ENCODE data around the gene AMY2B. TPM values are rescaled to one million over a fixed set of nuclear protein-coding genes. Genes with fewer than 3 reads are reported as not detected.

Gene AMY2B
- total and polyA plus RNA-seq, 12 donors: 5.9 to 101 (median 28.0) TPM

DNA sequence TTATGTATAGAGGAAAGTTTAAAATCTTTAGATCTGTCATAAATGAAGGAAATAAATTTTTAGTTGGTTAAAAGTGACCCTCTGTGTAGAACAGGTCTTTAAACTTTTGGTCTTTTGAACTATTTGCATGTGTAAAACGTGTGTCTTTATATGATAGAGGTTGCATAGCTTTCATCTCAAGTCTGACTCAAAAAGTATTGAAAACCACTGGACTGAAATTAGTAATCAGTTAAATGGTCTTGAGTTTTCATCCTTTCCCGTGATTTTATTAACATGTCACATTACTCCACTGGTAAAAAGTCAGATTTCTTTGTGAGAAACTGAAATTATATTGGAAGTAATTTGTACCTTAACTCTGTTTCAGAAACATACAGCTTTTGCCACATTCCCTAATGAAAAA lies 44.1 kb upstream of the AMY2B start:
- peaks cover 0 to 45% (median 34%) of the 10 kb centered on the region in 9 donors for H3K4me1 ChIP-seq
- H3K4me3 ChIP-seq: peak overlapping the region in 9 of 10 donors; percentile 81 to 98 (median 87)
- no peaks in the 10 kb centered on the region for H3K9me3 ChIP-seq
- intact Hi-C loops (cut with DNase I): no loop called here
- H3K27me3 ChIP-seq: no peaks in the 10 kb centered on the region
- DNase-seq: no peak
- H3K27ac ChIP-seq: no peak overlapping the region
- ATAC-seq: no peak
- WGBS, 2 donors: 39 to 59% methylated on average over 2 of the region's 2 CpGs
- TF ChIP-seq CTCF (IDR thresholded peaks at IDR 0.05): no peak
- peaks cover 0 to 44% (median 5%) of the 10 kb centered on the region in 9 donors for H3K36me3 ChIP-seq

DNA sequence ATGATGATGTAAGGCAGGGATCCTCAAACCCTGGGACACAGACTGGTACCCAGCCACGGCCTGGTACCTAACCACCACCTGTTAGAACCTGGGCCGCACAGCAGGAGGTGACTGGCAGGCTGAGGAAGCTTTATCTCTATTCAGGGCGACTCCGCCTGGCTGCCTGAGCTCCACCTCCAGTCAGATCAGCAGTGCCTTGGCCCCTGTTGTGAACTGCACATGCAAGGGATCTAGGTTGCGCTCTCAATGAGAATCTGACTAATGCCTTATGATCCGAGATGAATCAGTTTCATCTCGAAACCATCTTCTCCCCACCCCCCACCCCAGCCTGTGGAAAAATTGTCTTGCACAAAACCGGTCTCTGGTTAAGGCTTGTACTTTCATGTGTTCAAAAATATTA lies 41.6 kb upstream of the AMY2B start:
- 71 to 81% methylated on average over 8 of the region's 8 CpGs for WGBS, 2 donors
- no peak overlapping the region for H3K4me3 ChIP-seq
- H3K9me3 ChIP-seq: no peaks in the 10 kb centered on the region
- no peak for TF ChIP-seq CTCF (IDR thresholded peaks at IDR 0.05)
- peaks cover 0 to 62% (median 38%) of the 10 kb centered on the region in 9 donors for H3K4me1 ChIP-seq
- DNase-seq (no peak), ATAC-seq (no peak)
- peaks cover 0 to 65% (median 6%) of the 10 kb centered on the region in 9 donors for H3K36me3 ChIP-seq
- no peak overlapping the region for H3K27ac ChIP-seq
- intact Hi-C loops (cut with DNase I): no loop called here
- no peaks in the 10 kb centered on the region for H3K27me3 ChIP-seq

GRCh38 chr1:103538226-103538625 lies 33.2 kb upstream of the AMY2B start:
- H3K36me3 ChIP-seq: peaks cover 0 to 100% (median 82%) of the 10 kb centered on the region in 9 donors
- peaks cover 0 to 16% (median 3%) of the 10 kb centered on the region in 9 donors for H3K4me1 ChIP-seq
- TF ChIP-seq CTCF (IDR thresholded peaks at IDR 0.05): no peak

GRCh38 chr1:103541431-103541830 lies 30.0 kb upstream of the AMY2B start:
- H3K27me3 ChIP-seq: no peaks in the 10 kb centered on the region
- no peaks in the 10 kb centered on the region for H3K4me1 ChIP-seq
- no peak overlapping the region for H3K27ac ChIP-seq
- no peak overlapping the region for H3K4me3 ChIP-seq
- WGBS, 2 donors: 89 to 92% methylated on average over 3 of the region's 3 CpGs
- no peak for DNase-seq
- H3K9me3 ChIP-seq: no peaks in the 10 kb centered on the region
- H3K36me3 ChIP-seq: peaks cover 0 to 100% (median 74%) of the 10 kb centered on the region in 9 donors
- no peak for ATAC-seq
- intact Hi-C loops (cut with DNase I): no loop called here
- no peak for TF ChIP-seq CTCF (IDR thresholded peaks at IDR 0.05)

More at GRCh38 chr1:103538226-103538625, 33.2 kb upstream of the AMY2B start:
- Histone ChIP-seq H3K27me3 (no peaks in the 10 kb centered on the region), H3K4me3 (no peak overlapping the region), H3K27ac (no peak overlapping the region), H3K9me3 (no peaks in the 10 kb centered on the region)
- ATAC-seq: no peak
- no peak for DNase-seq
- 97 to 98% methylated on average over 2 of the region's 2 CpGs for WGBS, 2 donors
- intact Hi-C loops (cut with DNase I): no loop called here
